Neural cell (in vitro differentiated cells): Measurements from ENCODE around the gene SLC25A21.

Experiments used
- CTCF ChIP-seq: fragments of 450-650 bp; IDR thresholded peaks from 2 replicates; pipeline ENCODE4 v1.5.1; 2014; ENCODE audit warnings: antibody characterized with exemption, mild to moderate bottlenecking, moderate library complexity; ENCODE audit not compliant: poor library complexity, severe bottlenecking
- EP300 ChIP-seq: fragments of 450-650 bp; conservative IDR thresholded peaks from 2 replicates; pipeline ENCODE4 v1.6.1; 2014; ENCODE audit warnings: antibody characterized with exemption, mild to moderate bottlenecking, moderate library complexity; ENCODE audit not compliant: poor library complexity, severe bottlenecking
- EZH2 ChIP-seq: fragments of 200-600, 300-800 bp; shearing (Covaris generic), sonication (generic); IDR thresholded peaks from 2 replicates; pipeline ENCODE4 v1.6.1; 2014; ENCODE audit warnings: antibody characterized with exemption, low read length, borderline replicate concordance, mild to moderate bottlenecking; ENCODE audit not compliant: insufficient read depth, poor library complexity, severe bottlenecking
- MXI1 ChIP-seq: fragments of 450-650 bp; conservative IDR thresholded peaks from 2 replicates; pipeline ENCODE4 v1.6.1; 2014; ENCODE audit warnings: antibody characterized with exemption, mild to moderate bottlenecking; ENCODE audit not compliant: poor library complexity, severe bottlenecking
- POLR2AphosphoS5 ChIP-seq: IDR thresholded peaks from 2 replicates; pipeline ENCODE4 v1.6.1; 2012
- RAD21 ChIP-seq: fragments of 450-650 bp; conservative IDR thresholded peaks from 2 replicates; pipeline ENCODE4 v1.6.1; 2014; ENCODE audit warnings: antibody characterized with exemption, mild to moderate bottlenecking, moderate library complexity
- SMC3 ChIP-seq: fragments of 450-650 bp; conservative IDR thresholded peaks from 2 replicates; pipeline ENCODE4 v1.6.1; 2014; ENCODE audit warnings: antibody characterized with exemption, mild to moderate bottlenecking, moderate library complexity; ENCODE audit not compliant: poor library complexity
- TAF1 ChIP-seq: IDR thresholded peaks from 2 replicates; pipeline ENCODE4 v1.6.1; 2012; ENCODE audit warnings: low read depth

- TF ChIP-seq RAD21 (no peak), POLR2AphosphoS5 (no peak), CTCF (no peak), SMC3 (no peak), EP300 (no peak), TAF1 (no peak), EZH2 (no peak), MXI1 (no peak)
Measured at GRCh38 chr14:37114002-37114401, 58.4 kb downstream of the SLC25A21 start.
